Kidney epithelial cell (primary cell): ENCODE results near the gene CISTR. TPM values are rescaled to one million over a fixed set of nuclear protein-coding genes. Genes with fewer than 3 reads are reported as not detected.
"Not testable (repeated sequence)": the region's sequence is repeated elsewhere in the genome, so short reads cannot be mapped to it uniquely, and the experiment has no call there.

ENCODE experiments used
- DNase-seq: peaks from one replicate; pipeline ENCODE4 v3.0.0-alpha.2; 2010; ENCODE audit warnings: low read depth
- H3K27me3 ChIP-seq: 2 replicates; pipeline ENCODE4 v1.6.0; 2011; ENCODE audit warnings: low read length; ENCODE audit not compliant: control insufficient read depth, insufficient read depth
- H3K36me3 ChIP-seq: 2 replicates; pipeline ENCODE4 v1.5.1; 2011; ENCODE audit warnings: low read length; ENCODE audit not compliant: control insufficient read depth, insufficient read depth
- H3K4me3 ChIP-seq: 2 replicates; pipeline ENCODE4 v1.5.1; 2011; ENCODE audit warnings: low read depth, mild to moderate bottlenecking, control low read depth, low read length
- total RNA-seq: library from RNA; depleted of rRNA; stranded (reverse); fragments of >200 nt; gene quantifications from 2 replicates; pipeline ENCODE4 v1.2.3, GENCODE V29; 2015
- TF ChIP-seq, protein P1 (sequence below): IDR thresholded peaks from 2 replicates; pipeline ENCODE4 v1.5.1; 2011; ENCODE audit warnings: mild to moderate bottlenecking, moderate library complexity, low read length, control low read depth, inconsistent platforms; ENCODE audit not compliant: insufficient read depth, poor library complexity, severe bottlenecking

CISTR gene
- total RNA-seq, 1 donor from 2014 or later = not detected

DNA sequence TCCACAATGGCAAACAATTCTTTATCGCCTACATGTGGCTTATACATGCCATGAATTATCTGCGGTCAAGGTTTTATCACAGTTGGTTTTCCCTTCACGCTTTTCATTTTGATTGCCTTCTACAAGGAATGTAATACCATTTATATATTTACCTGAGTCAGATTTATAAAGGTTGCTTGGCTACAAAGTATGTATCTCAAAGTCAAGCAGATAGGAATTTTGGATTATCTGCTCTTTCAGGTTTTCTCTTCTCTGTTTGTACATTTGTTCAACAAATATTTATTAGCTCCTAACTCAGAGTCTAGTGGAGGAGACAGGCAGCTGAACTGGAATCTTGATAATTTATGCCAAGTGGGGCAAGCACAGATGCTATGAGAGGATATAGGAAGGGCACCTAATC lies 28.5 kb upstream of the CISTR start:
- peaks cover 8% of the 10 kb centered on the region for H3K27me3 ChIP-seq

DNA sequence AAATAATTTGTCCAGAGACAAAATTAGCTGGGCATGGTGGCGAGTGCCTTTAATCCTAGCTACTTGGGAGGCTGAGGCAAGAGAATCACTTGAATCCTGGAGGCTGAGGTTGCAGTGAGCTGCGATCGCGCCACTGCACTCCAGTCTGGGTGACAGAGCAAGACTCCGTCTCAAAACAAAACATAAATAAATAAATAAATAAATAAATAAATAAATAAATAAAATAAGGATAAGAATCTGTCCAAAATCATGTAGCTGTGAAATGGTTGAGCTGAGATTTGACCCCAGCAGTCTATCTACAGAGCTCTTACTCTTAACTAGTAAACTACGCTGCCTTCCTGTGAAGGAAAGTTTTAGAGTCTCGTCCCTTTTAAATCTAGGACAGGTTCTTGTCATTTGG lies 27.9 kb upstream of the CISTR start:
- not testable (repeated sequence) for H3K27me3 ChIP-seq, DNase-seq, H3K4me3 ChIP-seq, H3K36me3 ChIP-seq

More for the DNA sequence above, 28.5 kb upstream of the CISTR start:
- no peak for DNase-seq
- Histone ChIP-seq H3K36me3 (no peaks in the 10 kb centered on the region), H3K4me3 (no peak overlapping the region)
- TF ChIP-seq, protein P1, sequence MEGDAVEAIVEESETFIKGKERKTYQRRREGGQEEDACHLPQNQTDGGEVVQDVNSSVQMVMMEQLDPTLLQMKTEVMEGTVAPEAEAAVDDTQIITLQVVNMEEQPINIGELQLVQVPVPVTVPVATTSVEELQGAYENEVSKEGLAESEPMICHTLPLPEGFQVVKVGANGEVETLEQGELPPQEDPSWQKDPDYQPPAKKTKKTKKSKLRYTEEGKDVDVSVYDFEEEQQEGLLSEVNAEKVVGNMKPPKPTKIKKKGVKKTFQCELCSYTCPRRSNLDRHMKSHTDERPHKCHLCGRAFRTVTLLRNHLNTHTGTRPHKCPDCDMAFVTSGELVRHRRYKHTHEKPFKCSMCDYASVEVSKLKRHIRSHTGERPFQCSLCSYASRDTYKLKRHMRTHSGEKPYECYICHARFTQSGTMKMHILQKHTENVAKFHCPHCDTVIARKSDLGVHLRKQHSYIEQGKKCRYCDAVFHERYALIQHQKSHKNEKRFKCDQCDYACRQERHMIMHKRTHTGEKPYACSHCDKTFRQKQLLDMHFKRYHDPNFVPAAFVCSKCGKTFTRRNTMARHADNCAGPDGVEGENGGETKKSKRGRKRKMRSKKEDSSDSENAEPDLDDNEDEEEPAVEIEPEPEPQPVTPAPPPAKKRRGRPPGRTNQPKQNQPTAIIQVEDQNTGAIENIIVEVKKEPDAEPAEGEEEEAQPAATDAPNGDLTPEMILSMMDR = no peak

DNA sequence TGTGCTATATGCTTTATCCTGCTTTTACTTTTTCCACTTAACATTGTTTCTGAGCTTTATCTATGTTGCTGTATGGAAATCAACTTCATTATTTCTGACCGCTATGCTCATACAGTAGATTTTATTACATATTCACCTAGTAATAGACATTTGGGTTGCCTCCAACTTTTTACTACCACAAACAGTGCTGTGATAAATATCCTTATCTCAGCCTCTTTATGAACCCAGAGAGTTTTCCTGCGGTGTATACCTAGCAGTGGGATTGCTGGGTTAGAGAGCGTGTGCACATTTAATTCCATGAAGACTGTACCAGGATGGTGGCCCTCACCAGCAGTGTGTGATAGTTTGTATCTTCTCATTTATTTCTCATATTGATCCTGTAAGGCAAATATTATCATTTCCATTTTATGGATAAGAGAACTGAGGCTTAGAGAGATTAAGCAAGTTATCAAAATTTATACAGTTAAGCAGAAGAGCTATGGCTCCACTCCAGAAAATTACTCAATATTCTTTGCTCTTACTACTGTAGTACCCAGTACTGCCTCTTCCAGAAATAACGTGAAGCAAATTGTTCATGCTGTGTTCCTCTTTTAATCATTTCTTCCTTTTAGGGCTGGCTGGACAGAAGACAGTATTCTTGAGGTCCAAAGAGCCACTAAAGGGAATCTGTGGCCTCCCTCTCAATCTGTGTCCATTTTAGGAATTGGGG lies 26.3 kb upstream of the CISTR start:
- TF ChIP-seq, protein P1 = no peak
- no peak overlapping the region for H3K4me3 ChIP-seq
- no peak for DNase-seq
- no peaks in the 10 kb centered on the region for H3K36me3 ChIP-seq
- peaks cover 5% of the 10 kb centered on the region for H3K27me3 ChIP-seq

DNA sequence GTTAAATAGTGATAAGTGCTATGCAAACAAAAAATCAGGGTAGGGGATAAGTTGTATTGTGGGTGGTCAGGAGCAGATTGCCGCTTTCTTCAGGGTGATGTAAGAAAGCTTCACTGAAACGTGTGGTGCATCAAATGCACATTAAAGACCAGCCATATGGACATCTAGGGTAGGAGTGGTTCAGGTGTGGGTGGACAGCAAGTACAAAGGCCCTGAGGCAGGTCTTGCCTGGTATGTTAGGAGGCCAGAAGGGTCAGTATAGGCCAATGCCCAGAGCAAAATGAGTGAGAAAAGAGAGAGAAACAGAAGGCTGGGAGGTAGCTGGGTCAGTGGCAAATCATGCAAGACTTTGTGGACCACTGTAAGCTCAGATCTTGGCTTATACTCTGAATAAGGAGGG lies 25.6 kb upstream of the CISTR start:
- H3K4me3 ChIP-seq = no peak overlapping the region
- no peaks in the 10 kb centered on the region for H3K36me3 ChIP-seq
- H3K27me3 ChIP-seq = no peaks in the 10 kb centered on the region
- TF ChIP-seq, protein P1 = no peak
- DNase-seq = no peak

DNA sequence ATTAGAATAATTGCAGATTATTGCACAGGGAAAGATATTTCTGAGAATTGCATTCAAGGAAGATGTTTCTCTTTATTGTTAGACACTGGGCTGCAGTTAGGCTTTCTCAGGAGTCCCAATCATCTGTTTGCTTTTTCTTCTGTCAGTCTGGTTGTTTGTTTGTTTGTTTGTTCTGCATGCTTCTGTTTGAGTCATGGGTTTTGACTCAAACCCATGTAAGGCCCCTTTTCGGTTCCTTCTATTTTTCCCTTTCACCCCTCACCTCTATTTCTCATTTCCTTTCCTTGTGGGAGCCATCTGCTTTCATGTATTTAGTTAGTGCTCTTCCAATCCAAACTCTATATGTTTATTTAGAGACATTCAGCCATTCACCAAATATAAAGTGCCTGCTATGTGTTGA lies 25.1 kb upstream of the CISTR start:
- no peaks in the 10 kb centered on the region for H3K27me3 ChIP-seq
- H3K4me3 ChIP-seq = no peak overlapping the region

DNA sequence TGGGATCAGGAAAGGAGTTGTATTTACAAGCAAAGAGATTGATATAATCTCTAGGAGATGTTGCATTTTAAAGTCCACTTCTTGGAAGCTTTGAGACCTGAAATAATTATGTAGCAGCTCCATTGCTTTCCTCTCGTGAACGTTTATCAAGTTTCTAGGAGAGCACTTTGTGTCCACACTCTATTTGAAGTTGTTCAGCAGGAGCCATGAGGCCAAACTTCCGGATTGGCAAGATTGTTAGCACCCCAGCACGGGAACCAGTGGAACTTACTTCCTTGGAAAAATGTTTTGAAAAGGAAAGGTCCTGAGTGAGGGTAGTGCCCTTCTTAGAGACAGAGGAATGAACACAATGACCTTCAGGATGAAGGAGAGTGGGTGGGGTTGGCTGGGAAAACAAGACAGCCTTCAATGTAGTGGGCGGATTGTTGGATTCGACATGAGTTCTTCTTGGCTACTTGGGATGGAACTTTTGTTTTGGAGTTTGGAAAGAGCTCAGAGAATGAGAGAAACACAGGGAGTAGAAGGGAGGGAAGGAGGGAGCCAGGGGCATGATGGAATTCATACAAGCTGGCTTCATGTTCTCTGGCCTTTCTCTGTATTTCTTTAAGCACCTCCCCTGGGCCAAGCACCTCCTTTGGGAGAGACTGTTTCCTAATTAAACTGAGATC lies 23.8 kb upstream of the CISTR start:
- Histone ChIP-seq H3K27me3 (no peaks in the 10 kb centered on the region), H3K36me3 (no peaks in the 10 kb centered on the region), H3K4me3 (no peak overlapping the region)
- DNase-seq = no peak
- TF ChIP-seq, protein P1 = no peak

More for the DNA sequence above, 25.1 kb upstream of the CISTR start:
- no peaks in the 10 kb centered on the region for H3K36me3 ChIP-seq
- DNase-seq = no peak
- TF ChIP-seq, protein P1 = no peak
